PC-9 (cell line): ENCODE measurements around the gene OR8H2. TPM values are rescaled to one million over a fixed set of nuclear protein-coding genes. Genes with fewer than 3 reads are reported as not detected.
"Not testable (repeated sequence)": the region's sequence is repeated elsewhere in the genome, so short reads cannot be mapped to it uniquely, and the experiment has no call there.

Experiments used
- Bru-seq: library from RNA; stranded (reverse); fragments of 400-500 nt; gene quantifications from one replicate; lab custom pipeline; 2021; lab: Mats Ljungman, UMichigan
- BruChase-seq, 2 experiments: library from RNA; stranded (reverse); fragments of 400-500 nt; gene quantifications; one replicate each; lab custom pipeline; 2021; lab: Mats Ljungman, UMichigan
- BruUV-seq: library from RNA; stranded (reverse); fragments of 400-500 nt; replicated peaks from 2 replicates; lab custom pipeline; 2021; lab: Mats Ljungman, UMichigan
- CTCF ChIA-PET: fragments of 300-600 bp; sonication (Branson Sonifier 250); formaldehyde crosslinking; loops from one replicate; lab custom pipeline; 2022; ENCODE audit warnings: antibody characterized with exemption; lab: Charles Lee
- POLR2A ChIA-PET: fragments of 300-600 bp; sonication (Branson Sonifier 250); formaldehyde crosslinking; loops from one replicate; lab custom pipeline; 2022; ENCODE audit warnings: antibody characterized with exemption; ENCODE audit not compliant: unreplicated experiment; lab: Charles Lee
- DNase-seq, 2 experiments: peaks; one replicate each; pipeline versions ENCODE4 v3.0.0 to v3.0.0-alpha.2; 2015 to 2022; ENCODE audit warnings: mixed read lengths in 1 of 2
- H2AFZ ChIP-seq: fragments of 200-600 bp; sonication (generic); 2 replicates; pipeline ENCODE4 v1.8.1; 2017; ENCODE audit warnings: antibody characterized with exemption
- H3F3A ChIP-seq: fragments of 200-600 bp; sonication (generic); 2 replicates; pipeline ENCODE4 v1.8.1; 2017; ENCODE audit warnings: antibody characterized with exemption, mild to moderate bottlenecking, low read depth; ENCODE audit not compliant: insufficient read depth
- H3K27ac ChIP-seq: fragments of 200-600 bp; sonication (generic); 2 replicates; pipeline ENCODE4 v1.6.1; 2016; ENCODE audit warnings: mixed run types
- H3K27me3 ChIP-seq: fragments of 200-600 bp; sonication (generic); 2 replicates; pipeline ENCODE4 v1.6.1; 2016; ENCODE audit warnings: low read depth, mixed run types; ENCODE audit not compliant: insufficient read depth
- H3K36me3 ChIP-seq: fragments of 200-600 bp; sonication (generic); 2 replicates; pipeline ENCODE4 v1.6.1; 2016; ENCODE audit warnings: low read depth, mixed run types
- H3K4me1 ChIP-seq: fragments of 200-600 bp; sonication (generic); replicated peaks from 2 replicates; pipeline ENCODE4 v1.6.1; 2016; ENCODE audit warnings: mixed run types; ENCODE audit not compliant: insufficient read depth
- H3K4me2 ChIP-seq: fragments of 200-600 bp; sonication (generic); 2 replicates; pipeline ENCODE4 v1.6.1; 2017; ENCODE audit warnings: mixed run types
- H3K4me3 ChIP-seq: fragments of 200-600 bp; sonication (generic); 2 replicates; pipeline ENCODE4 v1.6.1; 2016; ENCODE audit warnings: mixed run types
- H3K79me2 ChIP-seq: fragments of 200-600 bp; sonication (generic); 2 replicates; pipeline ENCODE4 v1.6.1; 2017; ENCODE audit warnings: low read depth, mixed run types
- H3K9me2 ChIP-seq: fragments of 200-600 bp; sonication (generic); 2 replicates; pipeline ENCODE4 v1.8.1; 2017; ENCODE audit warnings: mild to moderate bottlenecking; ENCODE audit not compliant: insufficient read depth
- H3K9me3 ChIP-seq: fragments of 200-600 bp; sonication (generic); 2 replicates; pipeline ENCODE4 v1.8.1; 2016; ENCODE audit warnings: low read depth; ENCODE audit not compliant: insufficient read depth
- H4K20me1 ChIP-seq: fragments of 200-600 bp; sonication (generic); 2 replicates; pipeline ENCODE4 v1.8.1; 2017; ENCODE audit not compliant: insufficient read depth
- EZH2 ChIP-seq: fragments of 200-600 bp; sonication (generic); IDR thresholded peaks from 2 replicates; pipeline ENCODE4 v1.8.0; 2017; ENCODE audit warnings: antibody characterized with exemption, low read depth
- intact Hi-C: fragments of 100-400 bp; cut with micrococcal nuclease; formaldehyde crosslinking; loops from one replicate; pipeline ENCODE4 v1.10.0; 2022; ENCODE audit not compliant: unreplicated experiment
- long read RNA-seq: library from polyadenylated mRNA; stranded (forward); transcript quantifications from one replicate; pipeline ENCODE4 v2.0.0, GENCODE V29; 2022
- total RNA-seq: library from RNA; stranded (reverse); gene quantifications from 2 replicates; pipeline ENCODE4 v1.2.3, GENCODE V29; 2021
- TF ChIP-seq, protein P1 (sequence below): fragments of 200-600 bp; sonication (generic); conservative IDR thresholded peaks from 2 replicates; pipeline ENCODE4 v1.6.1; 2017; ENCODE audit warnings: mixed run types, antibody characterized with exemption, mild to moderate bottlenecking, moderate library complexity

OR8H2 gene, protein sequence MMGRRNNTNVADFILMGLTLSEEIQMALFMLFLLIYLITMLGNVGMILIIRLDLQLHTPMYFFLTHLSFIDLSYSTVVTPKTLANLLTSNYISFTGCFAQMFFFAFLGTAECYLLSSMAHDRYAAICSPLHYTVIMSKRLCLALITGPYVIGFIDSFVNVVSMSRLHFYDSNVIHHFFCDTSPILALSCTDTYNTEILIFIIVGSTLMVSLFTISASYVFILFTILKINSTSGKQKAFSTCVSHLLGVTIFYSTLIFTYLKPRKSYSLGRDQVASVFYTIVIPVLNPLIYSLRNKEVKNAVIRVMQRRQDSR
- total RNA-seq (not detected in 2 replicates), Bru-seq, nascent RNA (not detected), BruChase-seq, experiment 1, labeled RNA remaining after a 2-hour chase (not detected), BruChase-seq, experiment 2, labeled RNA remaining after a 6-hour chase (not detected)
- long read RNA-seq, result 0 reads

GRCh38 chr11:56103210-56103737, at the start of gene OR8H2:
TSS of gene OR8H2 (plus strand) at chr11:56103687. CDS start at chr11:56105043, 1,356 bp downstream.
- ChIA-PET POLR2A (no interaction called here), CTCF (no interaction called here)
- no peaks in the 10 kb centered on the region for H3K79me2 ChIP-seq
- H3K27me3 ChIP-seq, result peaks cover 4% of the 10 kb centered on the region; the same call in 1 of the 2 replicates
- no peaks in the 10 kb centered on the region for H3K9me3 ChIP-seq
- H3F3A ChIP-seq, result no peaks in the 10 kb centered on the region
- no peaks in the 10 kb centered on the region for H3K4me1 ChIP-seq
- no peak within 1 kb of the TSS for H3K4me2 ChIP-seq
- no peak within 1 kb of the TSS for H3K4me3 ChIP-seq
- H2AFZ ChIP-seq, result no peak within 1 kb of the TSS
- BruUV-seq, result no TSS peak
- TF ChIP-seq, protein P1, sequence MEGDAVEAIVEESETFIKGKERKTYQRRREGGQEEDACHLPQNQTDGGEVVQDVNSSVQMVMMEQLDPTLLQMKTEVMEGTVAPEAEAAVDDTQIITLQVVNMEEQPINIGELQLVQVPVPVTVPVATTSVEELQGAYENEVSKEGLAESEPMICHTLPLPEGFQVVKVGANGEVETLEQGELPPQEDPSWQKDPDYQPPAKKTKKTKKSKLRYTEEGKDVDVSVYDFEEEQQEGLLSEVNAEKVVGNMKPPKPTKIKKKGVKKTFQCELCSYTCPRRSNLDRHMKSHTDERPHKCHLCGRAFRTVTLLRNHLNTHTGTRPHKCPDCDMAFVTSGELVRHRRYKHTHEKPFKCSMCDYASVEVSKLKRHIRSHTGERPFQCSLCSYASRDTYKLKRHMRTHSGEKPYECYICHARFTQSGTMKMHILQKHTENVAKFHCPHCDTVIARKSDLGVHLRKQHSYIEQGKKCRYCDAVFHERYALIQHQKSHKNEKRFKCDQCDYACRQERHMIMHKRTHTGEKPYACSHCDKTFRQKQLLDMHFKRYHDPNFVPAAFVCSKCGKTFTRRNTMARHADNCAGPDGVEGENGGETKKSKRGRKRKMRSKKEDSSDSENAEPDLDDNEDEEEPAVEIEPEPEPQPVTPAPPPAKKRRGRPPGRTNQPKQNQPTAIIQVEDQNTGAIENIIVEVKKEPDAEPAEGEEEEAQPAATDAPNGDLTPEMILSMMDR, result no peak
- no peak for TF ChIP-seq EZH2
- H3K27ac ChIP-seq, result no peak within 1 kb of the TSS
- no peak for DNase-seq
- no peaks in the 10 kb centered on the region for H3K9me2 ChIP-seq
- intact Hi-C loops, result no loop called here
- H3K36me3 ChIP-seq, result no peaks in the 10 kb centered on the region
- no peaks in the 10 kb centered on the region for H4K20me1 ChIP-seq

DNA sequence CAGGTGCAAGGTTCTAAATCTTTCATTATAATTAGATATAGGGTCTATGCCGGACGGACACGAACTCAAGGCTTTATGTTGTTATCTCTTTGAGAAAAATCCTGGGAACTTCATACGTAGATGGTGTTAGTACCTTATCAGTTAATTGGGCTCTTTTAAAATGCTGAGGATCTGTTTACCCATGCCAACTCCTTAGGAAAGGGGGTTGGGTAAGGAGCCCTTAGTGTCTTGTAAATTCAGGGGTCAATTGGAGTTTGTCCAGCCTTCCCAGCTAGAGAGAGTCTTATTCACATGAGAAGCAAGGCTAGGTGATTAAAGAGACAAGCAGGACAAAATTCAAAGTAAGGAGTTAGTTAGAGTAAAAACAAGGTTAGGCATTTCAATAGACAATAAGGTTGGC, 47.1 kb upstream of the OR8H2 start:
- H3K79me2 ChIP-seq, H3F3A ChIP-seq, POLR2A ChIA-PET, H3K9me3 ChIP-seq, H3K36me3 ChIP-seq, H3K9me2 ChIP-seq, H4K20me1 ChIP-seq, H3K27me3 ChIP-seq, DNase-seq, H3K4me1 ChIP-seq, intact Hi-C loops, H3K4me2 ChIP-seq, H2AFZ ChIP-seq, H3K4me3 ChIP-seq, H3K27ac ChIP-seq, CTCF ChIA-PET, BruUV-seq: not testable (repeated sequence)

GRCh38 chr11:56057661-56058237, 45.7 kb upstream of the OR8H2 start:
- H3K4me3 ChIP-seq, H4K20me1 ChIP-seq, intact Hi-C loops, H3F3A ChIP-seq, BruUV-seq, H3K27ac ChIP-seq, H3K9me3 ChIP-seq, H3K27me3 ChIP-seq, H3K4me2 ChIP-seq, POLR2A ChIA-PET, H3K9me2 ChIP-seq, H3K4me1 ChIP-seq, CTCF ChIA-PET, H3K79me2 ChIP-seq, DNase-seq, H2AFZ ChIP-seq, H3K36me3 ChIP-seq: not testable (repeated sequence)

DNA sequence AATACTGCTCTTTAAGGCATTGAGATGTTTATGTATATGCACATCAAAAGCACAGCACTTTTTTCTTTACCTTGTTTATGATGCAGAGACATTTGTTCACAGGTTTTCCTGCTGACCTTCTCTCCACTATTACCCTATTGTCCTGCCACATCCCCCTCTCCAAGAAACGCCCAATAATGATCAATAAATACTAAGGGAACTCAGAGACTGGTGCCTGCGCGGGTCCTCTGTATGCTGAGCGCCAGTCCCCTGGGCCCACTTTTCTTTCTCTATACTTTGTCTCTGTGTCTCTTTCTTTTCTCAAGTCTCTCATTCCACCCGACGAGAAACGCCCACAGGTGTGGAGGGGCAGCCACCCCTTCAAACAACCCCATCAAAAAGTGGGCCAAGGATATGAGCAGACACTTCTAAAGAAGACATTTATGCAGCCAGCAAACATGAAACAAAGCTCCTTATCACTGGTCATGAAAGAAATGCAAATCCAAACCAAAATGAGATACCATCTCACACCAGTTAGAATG, 45.2 kb upstream of the OR8H2 start:
- CTCF ChIA-PET, H3F3A ChIP-seq, POLR2A ChIA-PET, DNase-seq, H4K20me1 ChIP-seq, H2AFZ ChIP-seq, H3K4me1 ChIP-seq, H3K4me2 ChIP-seq, H3K9me3 ChIP-seq, H3K79me2 ChIP-seq, H3K9me2 ChIP-seq, H3K27ac ChIP-seq, intact Hi-C loops, H3K4me3 ChIP-seq, H3K27me3 ChIP-seq, BruUV-seq, H3K36me3 ChIP-seq: not testable (repeated sequence)
